Stomach smooth muscle (tissue), 2 donors: ENCODE results near the gene NTPCR.
"Not testable (repeated sequence)": the region's sequence is repeated elsewhere in the genome, so short reads cannot be mapped to it uniquely, and the experiment has no call there.

Experiments
- H3K27ac ChIP-seq: one replicate; pipeline ENCODE4 v1.7.0; 2013; ENCODE audit warnings: mild to moderate bottlenecking, low read length, inconsistent platforms
- H3K27me3 ChIP-seq, 2 donors: one replicate each; pipeline ENCODE4 v1.7.0; 2013; ENCODE audit warnings: low read length in 2 of 2; ENCODE audit not compliant: insufficient read depth in 2 of 2, control insufficient read depth in 1 of 2
- H3K36me3 ChIP-seq, 2 donors: one replicate each; pipeline ENCODE4 v1.7.0; 2013; ENCODE audit warnings: low read length in 2 of 2; ENCODE audit not compliant: control insufficient read depth in 2 of 2, insufficient read depth in 2 of 2
- H3K4me1 ChIP-seq: one replicate; pipeline ENCODE4 v1.7.0; 2013; ENCODE audit warnings: low read length; ENCODE audit not compliant: control insufficient read depth, insufficient read depth
- H3K4me3 ChIP-seq, 2 donors: one replicate each; pipeline ENCODE4 v1.7.0; 2013; ENCODE audit warnings: low read length in 2 of 2
- H3K9ac ChIP-seq, 2 donors: one replicate each; pipeline ENCODE4 v1.7.0; 2013; ENCODE audit warnings: low read length in 2 of 2, mild to moderate bottlenecking in 1 of 2
- H3K9me3 ChIP-seq, 2 donors: one replicate each; pipeline ENCODE4 v1.7.0; 2013; ENCODE audit warnings: low read length in 2 of 2; ENCODE audit not compliant: control insufficient read depth in 2 of 2
- donor health status: healthy.
- donor health status: Pancreatic carcinoma.

The NTPCR gene

GRCh38 chr1:232998646-232999045 lies 48.2 kb downstream of the NTPCR start:
- H3K4me1 ChIP-seq = no peaks in the 10 kb centered on the region
- H3K27me3 ChIP-seq = no peaks in the 10 kb centered on the region
- peaks cover 0 to 4% of the 10 kb centered on the region in 2 donors for H3K36me3 ChIP-seq
- H3K9me3 ChIP-seq = no peaks in the 10 kb centered on the region
- no peak overlapping the region for H3K4me3 ChIP-seq
- no peak overlapping the region for H3K9ac ChIP-seq
- no peak overlapping the region for H3K27ac ChIP-seq

GRCh38 chr1:232999956-233000625 lies 49.7 kb downstream of the NTPCR start:
- Histone ChIP-seq H3K27me3 (no peaks in the 10 kb centered on the region), H3K36me3 (peaks cover 0 to 4% of the 10 kb centered on the region in 2 donors), H3K4me1 (no peaks in the 10 kb centered on the region), H3K9me3 (no peaks in the 10 kb centered on the region), H3K27ac (no peak overlapping the region), H3K9ac (no peak overlapping the region), H3K4me3 (no peak overlapping the region)

GRCh38 chr1:233003638-233004037 lies 53.2 kb downstream of the NTPCR start:
- H3K4me3 ChIP-seq, H3K27me3 ChIP-seq, H3K9ac ChIP-seq, H3K9me3 ChIP-seq, H3K27ac ChIP-seq, H3K36me3 ChIP-seq, H3K4me1 ChIP-seq: not testable (repeated sequence)

GRCh38 chr1:233004451-233004850 lies 54.0 kb downstream of the NTPCR start:
- Histone ChIP-seq H3K27ac (no peak overlapping the region), H3K9ac (no peak overlapping the region), H3K27me3 (no peaks in the 10 kb centered on the region), H3K4me1 (no peaks in the 10 kb centered on the region), H3K9me3 (no peaks in the 10 kb centered on the region), H3K4me3 (no peak overlapping the region), H3K36me3 (no peaks in the 10 kb centered on the region)

- Histone ChIP-seq H3K27me3 (no peaks in the 10 kb centered on the region), H3K4me3 (no peak overlapping the region), H3K36me3 (no peaks in the 10 kb centered on the region), H3K9ac (no peak overlapping the region), H3K27ac (no peak overlapping the region), H3K4me1 (no peaks in the 10 kb centered on the region), H3K9me3 (no peaks in the 10 kb centered on the region)
Observed at GRCh38 chr1:233005156-233005555, 54.7 kb downstream of the NTPCR start.

GRCh38 chr1:233005703-233006102 lies 55.3 kb downstream of the NTPCR start:
- Histone ChIP-seq H3K4me1 (no peaks in the 10 kb centered on the region), H3K9me3 (no peaks in the 10 kb centered on the region), H3K36me3 (no peaks in the 10 kb centered on the region), H3K27me3 (no peaks in the 10 kb centered on the region), H3K4me3 (no peak overlapping the region), H3K9ac (no peak overlapping the region), H3K27ac (no peak overlapping the region)

- no peaks in the 10 kb centered on the region for H3K9me3 ChIP-seq
- H3K27me3 ChIP-seq = no peaks in the 10 kb centered on the region
- H3K27ac ChIP-seq = no peak overlapping the region
- no peaks in the 10 kb centered on the region for H3K36me3 ChIP-seq
- no peak overlapping the region for H3K9ac ChIP-seq
- H3K4me3 ChIP-seq = no peak overlapping the region
- no peaks in the 10 kb centered on the region for H3K4me1 ChIP-seq
Observed at GRCh38 chr1:233006108-233006507, 55.7 kb downstream of the NTPCR start.

GRCh38 chr1:233006541-233006973 lies 56.1 kb downstream of the NTPCR start:
- no peak overlapping the region for H3K9ac ChIP-seq
- H3K27ac ChIP-seq = no peak overlapping the region
- no peaks in the 10 kb centered on the region for H3K9me3 ChIP-seq
- H3K4me1 ChIP-seq = no peaks in the 10 kb centered on the region
- H3K4me3 ChIP-seq = no peak overlapping the region
- no peaks in the 10 kb centered on the region for H3K36me3 ChIP-seq
- no peaks in the 10 kb centered on the region for H3K27me3 ChIP-seq

GRCh38 chr1:233010146-233010545 lies 59.7 kb downstream of the NTPCR start:
- H3K9me3 ChIP-seq = no peaks in the 10 kb centered on the region
- no peaks in the 10 kb centered on the region for H3K27me3 ChIP-seq
- no peak overlapping the region for H3K27ac ChIP-seq
- no peak overlapping the region for H3K4me3 ChIP-seq
- no peaks in the 10 kb centered on the region for H3K4me1 ChIP-seq
- peaks cover 0 to 2% of the 10 kb centered on the region in 2 donors for H3K36me3 ChIP-seq
- H3K9ac ChIP-seq = no peak overlapping the region

GRCh38 chr1:233012021-233012420 lies 61.6 kb downstream of the NTPCR start:
- no peaks in the 10 kb centered on the region for H3K27me3 ChIP-seq
- H3K9me3 ChIP-seq = no peaks in the 10 kb centered on the region
- H3K4me1 ChIP-seq = no peaks in the 10 kb centered on the region
- H3K4me3 ChIP-seq = no peak overlapping the region
- H3K9ac ChIP-seq = no peak overlapping the region
- peaks cover 0 to 2% of the 10 kb centered on the region in 2 donors for H3K36me3 ChIP-seq
- no peak overlapping the region for H3K27ac ChIP-seq

- Histone ChIP-seq H3K4me3 (no peak overlapping the region), H3K4me1 (no peaks in the 10 kb centered on the region), H3K36me3 (peaks cover 0 to 2% of the 10 kb centered on the region in 2 donors), H3K27me3 (no peaks in the 10 kb centered on the region), H3K9me3 (no peaks in the 10 kb centered on the region), H3K27ac (no peak overlapping the region), H3K9ac (no peak overlapping the region)
Observed at GRCh38 chr1:233015965-233016364, 65.6 kb downstream of the NTPCR start.
